Measurements from ENCODE around the gene PCLO.

DNA sequence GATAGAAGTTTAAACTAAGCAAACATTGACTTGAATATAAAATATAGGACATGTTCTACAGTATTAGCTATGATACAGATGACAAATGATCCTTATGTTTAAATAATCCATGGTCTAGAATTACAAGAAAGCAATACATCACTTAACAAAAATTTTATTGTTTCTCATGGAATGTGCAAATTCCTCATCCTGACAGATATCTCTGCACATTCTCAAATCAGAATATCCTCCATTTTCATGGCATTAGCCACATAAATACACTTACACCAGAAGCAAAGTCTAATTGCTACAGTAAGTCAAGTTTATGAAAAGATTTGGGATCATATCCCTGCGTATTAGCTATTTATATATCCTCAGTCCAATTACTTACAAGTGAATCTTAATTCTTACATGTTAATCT is 57.6 kb downstream of the PCLO start:
- TF ChIP-seq CTCF (IDR thresholded peaks at IDR 0.05) (no peak), POLR2AphosphoS5 (IDR thresholded peaks at IDR 0.05) (no peak)
